Activated naive CD8-positive, alpha-beta T cell treated with anti-CD3 and anti-CD28 coated beads for 36 hours (primary cell): Measurements from ENCODE around the gene POLR2E. TPM values are rescaled to one million over a fixed set of nuclear protein-coding genes. Genes with fewer than 3 reads are reported as not detected.
A peak's percentile ranks its signal among the peaks of the same experiment; 100 is the strongest.

Experiments used
- DNase-seq: peaks from one replicate; pipeline ENCODE4 v3.0.0; 2021
- H3K27ac Mint-ChIP-seq: one replicate; pipeline ENCODE4 v1.8.0; 2022; ENCODE audit warnings: mild to moderate bottlenecking, moderate library complexity, mixed read lengths
- H3K27me3 Mint-ChIP-seq: one replicate; pipeline ENCODE4 v1.8.0; 2022; ENCODE audit warnings: mild to moderate bottlenecking, mixed read lengths
- H3K36me3 Mint-ChIP-seq: one replicate; pipeline ENCODE4 v1.8.0; 2021; ENCODE audit warnings: mild to moderate bottlenecking, mixed read lengths
- H3K4me1 Mint-ChIP-seq: one replicate; pipeline ENCODE4 v1.8.0; 2021; ENCODE audit warnings: mixed read lengths
- H3K4me3 Mint-ChIP-seq: one replicate; pipeline ENCODE4 v1.8.0; 2022; ENCODE audit warnings: mild to moderate bottlenecking, moderate library complexity, mixed read lengths
- H3K9me3 Mint-ChIP-seq: one replicate; pipeline ENCODE4 v1.8.0; 2022; ENCODE audit warnings: mixed read lengths
- total RNA-seq, 2 experiments: library from RNA; stranded (reverse); gene quantifications; one replicate each; pipeline ENCODE4 v1.2.3, GENCODE V29; 2021

The POLR2E gene
- total RNA-seq, 2 experiments from 2014 or later = 290 to 291 TPM

DNA sequence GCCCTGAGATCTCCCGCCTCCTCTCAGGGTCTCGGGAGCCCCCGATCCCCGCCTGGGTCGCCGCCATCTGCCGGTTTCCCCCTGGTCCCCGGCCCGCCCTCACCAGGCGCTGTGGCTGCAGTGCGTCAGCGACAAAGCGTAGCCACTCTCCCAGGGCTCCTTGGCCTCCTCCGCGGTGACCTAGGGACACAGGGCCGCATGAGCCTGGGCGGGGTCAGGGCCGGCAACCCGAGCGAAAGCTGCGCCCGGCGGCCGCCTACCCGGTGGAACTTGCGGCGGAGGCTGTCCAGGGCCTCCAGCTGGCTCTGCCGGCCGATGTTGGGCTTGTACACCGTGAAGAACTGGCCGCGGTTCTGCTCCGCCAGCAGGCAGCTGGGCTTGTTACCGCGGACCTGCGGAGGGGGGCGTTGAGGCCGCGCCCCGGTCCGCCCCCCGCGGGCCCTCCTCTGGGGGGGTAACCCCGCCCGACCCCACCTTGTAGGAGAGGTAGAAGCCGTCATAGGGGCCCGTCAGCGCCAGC, 13.9 kb upstream of the POLR2E start:
- peaks cover 3% of the 10 kb centered on the region for H3K4me1 Mint-ChIP-seq
- H3K27me3 Mint-ChIP-seq = no peaks in the 10 kb centered on the region
- no peak for DNase-seq
- no peak overlapping the region for H3K27ac Mint-ChIP-seq
- no peaks in the 10 kb centered on the region for H3K9me3 Mint-ChIP-seq
- no peak overlapping the region for H3K4me3 Mint-ChIP-seq
- H3K36me3 Mint-ChIP-seq = peaks cover 1% of the 10 kb centered on the region

DNA sequence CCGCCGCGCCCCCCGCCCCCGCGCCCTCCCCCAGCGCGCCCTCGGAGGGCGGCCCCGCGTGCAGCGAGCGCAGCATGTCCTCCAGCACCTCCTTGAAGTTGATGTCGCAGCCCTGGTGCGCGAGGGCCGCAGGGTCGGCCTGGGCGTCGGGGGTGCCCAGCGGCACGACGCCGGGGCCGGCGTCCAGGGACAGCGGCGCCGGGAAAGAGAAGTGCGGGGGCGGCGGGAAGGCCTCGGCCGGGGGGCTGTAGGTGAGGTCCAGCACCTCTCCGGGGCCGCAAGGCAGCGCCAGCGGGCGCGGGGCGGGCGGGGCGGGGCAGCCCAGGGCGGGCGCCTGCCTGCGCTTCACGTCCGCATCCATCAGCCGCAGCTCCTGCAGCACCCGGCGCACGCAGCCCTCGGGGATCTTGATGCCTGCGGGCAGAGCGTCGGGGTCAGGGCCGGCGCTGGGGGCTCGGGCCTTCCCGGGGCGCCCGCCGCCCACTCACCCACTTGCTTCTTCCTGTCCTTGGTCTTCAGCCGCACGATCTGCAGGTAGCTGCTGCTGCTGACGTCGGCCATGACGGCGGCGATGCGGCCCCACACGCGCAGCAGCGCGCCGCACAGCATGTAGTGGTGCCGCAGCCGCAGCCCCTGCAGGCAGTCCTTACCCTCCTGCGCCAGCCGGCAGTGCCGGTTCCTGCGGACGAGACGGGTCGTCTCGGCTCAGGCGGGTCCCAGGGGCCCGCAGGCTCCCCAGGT, 13.3 kb upstream of the POLR2E start:
- no peak overlapping the region for H3K27ac Mint-ChIP-seq
- H3K4me1 Mint-ChIP-seq = peaks cover 4% of the 10 kb centered on the region
- H3K4me3 Mint-ChIP-seq = no peak overlapping the region
- peaks cover 1% of the 10 kb centered on the region for H3K36me3 Mint-ChIP-seq
- H3K9me3 Mint-ChIP-seq = no peaks in the 10 kb centered on the region
- no peak for DNase-seq
- H3K27me3 Mint-ChIP-seq = no peaks in the 10 kb centered on the region

DNA sequence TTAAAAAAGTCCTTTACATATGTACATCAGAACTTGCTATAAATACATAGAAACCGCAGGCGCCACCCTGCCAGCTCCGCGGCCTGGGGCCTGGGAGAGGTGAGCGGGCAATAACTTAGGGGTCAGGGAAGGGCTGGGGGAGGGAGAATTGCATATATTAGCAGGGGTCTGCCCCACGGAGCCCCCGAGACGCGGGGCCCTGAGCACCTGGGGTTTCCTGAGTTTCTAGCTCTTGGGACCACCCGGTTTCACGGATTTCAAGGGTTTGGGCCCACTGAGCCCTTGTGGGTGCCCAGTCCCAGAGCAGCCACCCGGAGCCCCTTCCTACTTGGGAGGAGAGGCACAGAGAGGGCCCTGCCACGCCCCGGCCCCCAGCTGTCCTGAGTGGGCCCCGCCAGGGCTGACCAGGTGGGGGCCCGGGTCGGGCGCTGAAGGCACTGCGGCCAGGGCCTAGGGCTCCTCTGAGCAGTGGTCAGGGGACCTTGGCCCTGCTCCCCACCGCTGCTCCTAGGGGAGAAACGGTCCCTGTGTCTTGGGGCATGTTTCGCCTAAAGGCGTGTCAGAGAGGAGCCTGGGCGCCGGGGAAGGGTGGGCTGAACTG, 12.6 kb upstream of the POLR2E start:
- DNase-seq = no peak
- no peaks in the 10 kb centered on the region for H3K27me3 Mint-ChIP-seq
- no peaks in the 10 kb centered on the region for H3K9me3 Mint-ChIP-seq
- no peak overlapping the region for H3K27ac Mint-ChIP-seq
- no peak overlapping the region for H3K4me3 Mint-ChIP-seq
- peaks cover 1% of the 10 kb centered on the region for H3K36me3 Mint-ChIP-seq
- H3K4me1 Mint-ChIP-seq = peaks cover 11% of the 10 kb centered on the region

DNA sequence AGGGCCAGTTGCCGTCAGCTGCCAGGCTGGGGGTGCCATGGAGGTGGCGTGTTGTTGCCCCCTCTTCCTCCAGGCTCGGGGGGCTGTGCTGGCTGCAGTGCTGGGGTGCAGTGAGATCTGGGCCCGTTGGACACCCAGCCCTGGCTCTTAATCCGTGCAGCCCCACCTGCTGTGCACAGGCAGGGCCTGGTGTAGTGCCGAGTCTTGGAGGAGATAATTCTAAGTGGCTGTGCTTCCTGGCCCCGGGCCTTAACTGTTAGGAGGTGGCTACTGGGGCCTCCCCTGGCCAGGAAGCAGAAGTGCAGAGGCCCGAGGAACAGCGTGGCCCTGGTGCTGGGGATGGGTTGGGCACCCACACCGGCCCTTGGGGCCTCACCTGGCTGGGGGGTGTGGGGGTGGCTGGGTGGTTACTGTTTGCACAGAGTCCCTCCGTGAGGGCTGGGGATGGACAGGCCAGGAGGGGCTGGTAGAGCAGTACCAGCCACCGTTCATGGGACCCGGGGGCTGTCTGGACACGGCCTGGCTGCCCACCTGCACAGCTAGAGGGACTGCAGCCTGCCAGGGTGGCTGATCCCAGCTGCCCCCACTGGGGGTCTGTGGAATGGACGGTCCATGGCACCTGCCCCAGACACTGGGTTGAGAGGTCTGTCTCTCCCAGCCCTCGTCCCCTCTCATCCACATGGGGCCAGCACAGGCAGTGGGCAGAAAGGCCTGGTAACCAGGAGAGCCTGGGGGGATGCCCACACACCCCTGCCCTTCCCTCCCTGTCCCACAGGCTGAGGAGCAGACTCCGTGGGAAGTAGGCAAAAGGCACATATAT, 11.9 kb upstream of the POLR2E start:
- Mint-ChIP-seq H3K27ac (peak overlapping the region; percentile 16), H3K27me3 (no peaks in the 10 kb centered on the region), H3K9me3 (no peaks in the 10 kb centered on the region), H3K4me3 (no peak overlapping the region), H3K36me3 (peaks cover 1% of the 10 kb centered on the region), H3K4me1 (peaks cover 17% of the 10 kb centered on the region)
- no peak for DNase-seq

DNA sequence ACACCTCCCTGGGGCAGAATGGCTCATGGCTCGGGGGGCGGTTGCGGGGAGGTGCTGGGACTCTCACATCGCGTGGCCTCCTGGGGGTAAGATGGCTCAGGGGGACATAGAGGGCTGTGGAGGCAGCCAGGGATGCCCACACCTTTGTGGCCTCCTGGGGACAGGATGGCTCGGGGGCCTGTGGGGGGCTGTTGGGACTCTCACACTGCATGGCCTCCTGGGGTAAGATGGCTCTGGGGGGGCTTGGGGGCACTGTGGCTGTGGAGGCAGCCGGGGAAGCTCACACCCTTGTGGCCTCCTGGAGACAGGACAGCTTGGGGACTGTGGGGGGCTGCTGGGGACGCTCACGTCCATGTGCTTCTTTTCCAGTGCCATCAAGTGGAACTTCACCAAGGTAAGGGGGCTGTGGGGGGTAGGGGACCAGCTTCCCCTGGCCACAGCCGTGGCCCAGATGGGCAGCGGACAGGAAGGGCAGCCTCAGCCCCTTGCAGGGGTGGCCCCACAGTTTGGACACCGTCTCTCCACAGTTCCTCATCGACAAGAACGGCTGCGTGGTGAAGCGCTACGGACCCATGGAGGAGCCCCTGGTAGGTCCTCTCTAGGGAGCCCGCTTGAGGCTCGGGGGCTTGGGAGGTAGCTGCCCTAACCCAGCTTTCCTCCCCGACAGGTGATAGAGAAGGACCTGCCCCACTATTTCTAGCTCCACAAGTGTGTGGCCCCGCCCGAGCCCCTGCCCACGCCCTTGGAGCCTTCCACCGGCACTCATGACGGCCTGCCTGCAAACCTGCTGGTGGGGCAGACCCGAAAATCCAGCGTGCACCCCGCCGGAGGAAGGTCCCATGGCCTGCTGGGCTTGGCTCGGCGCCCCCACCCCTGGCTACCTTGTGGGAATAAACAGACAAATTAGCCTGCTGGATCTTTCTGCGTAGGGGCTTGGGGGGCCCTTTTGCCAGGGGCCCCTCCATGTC, 11.0 kb upstream of the POLR2E start:
- H3K36me3 Mint-ChIP-seq = peaks cover 1% of the 10 kb centered on the region
- H3K4me1 Mint-ChIP-seq = peaks cover 25% of the 10 kb centered on the region
- DNase-seq = no peak
- H3K27ac Mint-ChIP-seq = peak overlapping the region; percentile 48
- no peaks in the 10 kb centered on the region for H3K27me3 Mint-ChIP-seq
- H3K4me3 Mint-ChIP-seq = peak overlapping the region; percentile 56
- no peaks in the 10 kb centered on the region for H3K9me3 Mint-ChIP-seq

DNA sequence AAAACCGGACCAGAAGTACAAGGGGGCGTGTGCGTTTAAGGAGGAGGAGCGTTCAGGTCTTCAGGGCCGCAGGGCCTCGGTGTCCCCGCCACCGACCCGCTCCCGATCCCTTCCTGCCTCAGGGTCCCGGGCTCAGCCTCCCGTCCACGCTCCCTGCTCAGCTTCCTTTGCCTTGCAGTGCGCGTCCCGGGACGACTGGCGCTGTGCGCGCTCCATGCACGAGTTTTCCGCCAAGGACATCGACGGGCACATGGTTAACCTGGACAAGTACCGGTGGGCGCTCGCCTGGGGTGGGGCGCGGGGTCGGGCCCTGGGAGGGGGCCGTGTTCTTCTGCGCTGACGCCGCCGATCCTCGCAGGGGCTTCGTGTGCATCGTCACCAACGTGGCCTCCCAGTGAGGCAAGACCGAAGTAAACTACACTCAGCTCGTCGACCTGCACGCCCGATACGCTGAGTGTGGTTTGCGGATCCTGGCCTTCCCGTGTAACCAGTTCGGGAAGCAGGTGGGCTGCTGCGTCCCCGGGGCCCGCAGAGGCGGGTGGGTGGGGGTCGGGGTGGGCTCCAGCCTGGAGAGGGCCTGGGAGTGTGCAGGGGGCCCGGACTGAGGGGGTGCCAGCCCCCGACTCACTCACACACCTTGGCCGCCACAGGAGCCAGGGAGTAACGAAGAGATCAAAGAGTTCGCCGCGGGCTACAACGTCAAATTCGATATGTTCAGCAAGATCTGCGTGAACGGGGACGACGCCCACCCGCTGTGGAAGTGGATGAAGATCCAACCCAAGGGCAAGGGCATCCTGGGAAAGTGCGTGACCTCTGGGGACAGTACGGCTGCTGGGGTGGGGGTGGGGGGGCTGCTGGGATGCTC, 10.1 kb upstream of the POLR2E start:
- no peaks in the 10 kb centered on the region for H3K27me3 Mint-ChIP-seq
- no peaks in the 10 kb centered on the region for H3K9me3 Mint-ChIP-seq
- peaks cover 1% of the 10 kb centered on the region for H3K36me3 Mint-ChIP-seq
- peaks cover 29% of the 10 kb centered on the region for H3K4me1 Mint-ChIP-seq
- H3K27ac Mint-ChIP-seq = peak overlapping the region; percentile 54
- no peak for DNase-seq
- peak overlapping the region; percentile 76 for H3K4me3 Mint-ChIP-seq

DNA sequence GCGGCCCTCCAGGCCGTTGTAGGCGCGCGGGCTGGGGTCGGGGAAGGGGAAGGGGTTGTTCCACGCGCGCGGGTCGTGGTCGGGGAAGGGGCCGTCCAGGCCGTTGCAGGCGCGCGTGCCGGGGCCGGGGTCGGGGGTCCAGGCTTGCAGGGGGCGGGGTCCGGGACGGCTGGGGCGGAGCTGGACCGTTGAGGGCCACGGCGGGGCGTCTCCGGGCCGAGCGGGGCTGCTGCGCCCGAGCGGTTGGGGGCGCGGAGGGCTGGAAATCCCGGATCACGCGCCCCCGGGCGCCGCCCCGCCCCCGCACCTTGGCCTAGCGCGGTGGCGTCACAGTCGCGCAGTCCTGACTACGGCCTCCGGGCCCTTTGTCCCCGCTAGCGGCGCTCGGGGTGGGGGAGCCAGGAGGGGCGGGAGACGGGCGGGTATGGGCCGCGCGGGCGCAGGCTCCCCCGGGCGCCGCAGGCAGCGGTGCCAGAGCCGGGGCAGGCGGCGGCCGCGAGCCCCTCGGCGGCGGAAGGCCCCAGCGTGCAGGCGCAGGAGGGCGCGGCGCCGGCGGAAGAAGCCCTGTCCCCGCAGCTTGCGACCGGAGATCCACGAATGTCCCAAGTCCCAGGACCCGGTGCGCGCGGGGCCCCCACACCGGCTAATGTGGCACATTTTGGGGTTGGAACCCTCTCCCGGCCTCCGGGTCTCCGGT, 9.3 kb upstream of the POLR2E start:
- peak overlapping the region; percentile 76 for H3K4me3 Mint-ChIP-seq
- peak overlapping the region; percentile 54 for H3K27ac Mint-ChIP-seq
- no peaks in the 10 kb centered on the region for H3K27me3 Mint-ChIP-seq
- peaks cover 36% of the 10 kb centered on the region for H3K4me1 Mint-ChIP-seq
- peaks cover 2% of the 10 kb centered on the region for H3K9me3 Mint-ChIP-seq
- H3K36me3 Mint-ChIP-seq = peaks cover 4% of the 10 kb centered on the region
- DNase-seq = peak; percentile 87

DNA sequence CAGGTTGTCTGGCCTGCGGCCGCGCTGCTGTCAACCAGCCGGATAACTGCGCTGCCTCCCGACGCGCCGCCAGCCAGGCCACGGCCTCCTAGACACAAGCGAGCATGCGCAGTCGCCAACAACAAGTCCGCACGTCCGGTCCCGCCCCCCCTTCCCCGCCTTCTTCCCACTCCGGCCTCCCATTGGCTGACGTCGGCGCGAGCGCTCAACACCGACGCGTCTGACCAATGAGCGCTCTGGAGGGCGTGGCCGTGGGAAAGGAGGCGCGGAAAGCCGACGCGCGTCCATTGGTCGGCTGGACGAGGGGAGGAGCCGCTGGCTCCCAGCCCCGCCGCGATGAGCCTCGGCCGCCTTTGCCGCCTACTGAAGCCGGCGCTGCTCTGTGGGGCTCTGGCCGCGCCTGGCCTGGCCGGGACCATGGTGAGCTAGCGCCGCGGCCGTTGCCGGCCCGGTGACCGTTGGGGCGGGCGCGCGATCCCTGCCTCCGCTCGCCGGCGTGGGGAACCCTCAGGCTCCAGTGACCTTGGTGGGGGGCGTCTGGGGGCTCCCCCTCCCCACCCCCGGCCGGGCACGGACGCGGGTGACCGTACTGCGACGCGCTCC, 8.6 kb upstream of the POLR2E start, which contains the start of gene GPX4:
TSS of gene GPX4 (plus strand) at position 287 of the 603 bp plus-strand sequence. CDS start at position 337, 50 bp downstream.
- Mint-ChIP-seq H3K4me3 (peak within 1 kb of the TSS; percentile 76), H3K27me3 (no peaks in the 10 kb centered on the region), H3K27ac (peak within 1 kb of the TSS; percentile 80)

DNA sequence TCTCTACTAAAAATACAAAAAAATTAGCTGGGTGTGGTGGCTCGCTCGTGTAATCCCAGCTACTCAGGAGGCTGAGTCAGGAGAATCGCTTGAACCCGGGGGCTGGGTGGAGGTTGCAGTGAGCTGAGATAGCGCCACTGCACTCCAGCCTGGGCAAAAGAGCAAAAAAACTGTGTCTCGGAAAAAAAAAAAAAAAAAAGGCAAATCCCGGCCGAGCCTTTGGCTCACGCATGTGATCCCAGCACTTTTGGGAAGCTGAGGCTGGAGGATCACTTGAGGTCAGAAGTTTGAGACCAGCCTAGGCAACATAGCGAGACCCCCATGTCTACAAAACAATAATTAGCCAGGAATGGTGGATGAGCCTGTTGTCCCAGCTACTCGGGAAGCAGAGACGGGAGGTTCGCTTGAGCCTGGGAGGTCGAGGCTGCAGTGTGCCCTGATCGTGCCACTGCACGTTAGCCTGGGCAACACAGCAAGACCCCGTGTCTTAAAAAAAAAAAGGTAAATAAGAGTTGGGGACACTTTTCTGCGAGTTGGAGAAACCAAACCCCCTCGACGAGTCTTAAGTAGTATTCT, 8.0 kb upstream of the POLR2E start:
- Mint-ChIP-seq H3K36me3 (peaks cover 2% of the 10 kb centered on the region), H3K27ac (peak overlapping the region; percentile 80), H3K4me3 (peak overlapping the region; percentile 67), H3K27me3 (no peaks in the 10 kb centered on the region), H3K4me1 (peaks cover 45% of the 10 kb centered on the region), H3K9me3 (peaks cover 2% of the 10 kb centered on the region)
- DNase-seq = no peak

More for the DNA sequence above, 8.6 kb upstream of the POLR2E start, which contains the start of gene GPX4:
- H3K9me3 Mint-ChIP-seq = peaks cover 2% of the 10 kb centered on the region
- DNase-seq = peak; percentile 98
- peaks cover 42% of the 10 kb centered on the region for H3K4me1 Mint-ChIP-seq
- H3K36me3 Mint-ChIP-seq = peaks cover 4% of the 10 kb centered on the region

DNA sequence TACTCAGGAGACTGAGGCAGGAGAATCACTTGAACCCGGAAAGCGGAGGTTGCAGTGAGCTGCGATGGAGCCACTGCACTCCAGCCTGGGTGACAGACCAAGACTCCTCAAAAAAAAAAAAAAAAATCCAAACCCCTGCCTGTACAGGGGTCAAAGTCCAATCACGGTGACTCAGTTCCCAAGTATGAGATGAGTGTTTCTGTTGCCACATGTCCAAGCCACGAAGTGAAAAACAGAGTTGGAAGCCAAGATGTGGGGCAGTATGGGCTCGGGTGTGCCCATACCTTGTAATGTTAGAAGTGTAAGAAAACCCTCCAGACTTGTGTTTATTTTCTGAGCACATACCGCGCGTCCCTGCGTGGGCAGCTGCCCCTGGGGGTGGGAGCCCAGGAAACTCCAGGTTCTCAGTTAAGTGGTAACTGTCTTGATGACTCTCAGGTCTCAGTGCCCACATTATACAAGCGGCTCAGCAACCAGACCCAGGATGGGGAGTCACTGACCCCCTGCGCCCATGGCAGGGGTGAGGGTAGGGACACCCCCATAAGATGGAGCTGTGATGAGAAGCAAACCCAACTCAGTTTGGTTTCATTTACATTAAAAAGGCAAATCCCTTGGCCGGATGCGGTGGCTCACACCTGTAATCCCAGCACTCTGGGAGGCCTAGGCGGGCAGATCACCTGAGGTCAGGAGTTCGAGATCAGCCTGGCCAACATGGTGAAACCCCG, 7.4 kb upstream of the POLR2E start:
- Mint-ChIP-seq H3K27me3 (no peaks in the 10 kb centered on the region), H3K27ac (peak overlapping the region; percentile 80), H3K4me1 (peaks cover 45% of the 10 kb centered on the region), H3K36me3 (peaks cover 2% of the 10 kb centered on the region), H3K9me3 (peaks cover 2% of the 10 kb centered on the region), H3K4me3 (peak overlapping the region; percentile 67)
- DNase-seq = peak; percentile 75

DNA sequence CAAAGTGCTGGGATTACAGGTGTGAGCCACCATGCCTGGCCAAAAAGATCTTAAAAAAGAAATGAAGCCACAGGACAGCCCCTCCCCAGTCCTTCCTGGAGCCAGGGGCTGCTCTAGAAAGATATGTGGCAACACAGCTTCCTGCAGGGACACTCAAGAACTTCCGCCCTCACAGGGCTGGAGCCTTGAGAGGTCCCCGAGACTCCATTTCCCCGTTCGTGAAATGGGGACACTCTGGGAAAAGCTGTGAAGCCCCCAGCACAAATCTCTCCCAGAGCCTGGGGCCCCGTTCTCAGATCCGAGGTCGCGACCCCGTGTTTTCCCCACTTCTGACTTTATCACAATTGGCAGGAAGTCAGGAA, 6.1 kb upstream of the POLR2E start:
- peaks cover 47% of the 10 kb centered on the region for H3K4me1 Mint-ChIP-seq
- H3K9me3 Mint-ChIP-seq = peaks cover 2% of the 10 kb centered on the region
- peak overlapping the region; percentile 18 for H3K4me3 Mint-ChIP-seq
- peaks cover 2% of the 10 kb centered on the region for H3K36me3 Mint-ChIP-seq
- H3K27ac Mint-ChIP-seq = peak overlapping the region; percentile 80
- no peak for DNase-seq
- no peaks in the 10 kb centered on the region for H3K27me3 Mint-ChIP-seq
